Ecto neural progenitor cell (in vitro differentiated cells): ENCODE data around the gene APBB2.

Experiments used
- DNase-seq: peaks from one replicate; pipeline ENCODE4 v3.0.0-alpha.2; 2018; ENCODE audit warnings: low spot score

The APBB2 gene

DNA sequence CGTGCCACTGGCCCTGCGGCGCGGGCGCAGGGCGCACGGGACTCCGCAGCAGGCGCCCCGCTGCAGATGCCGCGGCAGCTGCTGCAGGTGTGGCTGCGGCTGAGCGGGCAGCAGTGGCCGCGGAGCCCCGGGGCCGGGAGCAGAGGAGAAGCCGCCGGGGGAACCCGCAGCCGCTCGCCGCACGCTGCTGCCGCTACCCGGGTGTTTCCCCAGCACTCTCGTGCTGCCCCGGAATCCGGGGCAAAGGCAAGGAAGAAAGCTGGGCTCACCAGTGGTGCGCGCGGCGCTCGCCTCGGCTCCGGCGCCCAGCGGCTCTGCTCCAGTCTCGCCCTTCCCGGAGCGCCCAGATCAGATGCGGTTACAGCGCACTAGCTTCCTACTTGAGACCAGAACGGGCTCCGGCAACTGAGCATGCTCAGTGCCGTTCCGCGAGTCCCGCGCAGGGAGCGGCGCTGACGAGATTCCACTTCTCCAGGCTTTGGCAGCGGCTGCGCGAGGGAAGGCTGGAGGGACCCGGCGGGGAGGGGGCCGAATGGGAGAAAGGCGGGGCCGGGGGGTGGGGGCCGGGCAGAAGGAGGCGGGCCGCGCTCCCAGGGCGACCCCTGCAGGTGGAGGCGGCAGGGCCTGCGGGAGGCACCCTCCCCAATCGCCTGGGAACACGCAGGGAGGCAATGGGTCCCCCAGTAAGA, at the start of gene APBB2:
Gene APBB2 (minus strand): TSS at position 407 of the 689 bp plus-strand sequence. CDS start 181,288 bp downstream, outside the sequence.
- DNase-seq, result peak; percentile 97

DNA sequence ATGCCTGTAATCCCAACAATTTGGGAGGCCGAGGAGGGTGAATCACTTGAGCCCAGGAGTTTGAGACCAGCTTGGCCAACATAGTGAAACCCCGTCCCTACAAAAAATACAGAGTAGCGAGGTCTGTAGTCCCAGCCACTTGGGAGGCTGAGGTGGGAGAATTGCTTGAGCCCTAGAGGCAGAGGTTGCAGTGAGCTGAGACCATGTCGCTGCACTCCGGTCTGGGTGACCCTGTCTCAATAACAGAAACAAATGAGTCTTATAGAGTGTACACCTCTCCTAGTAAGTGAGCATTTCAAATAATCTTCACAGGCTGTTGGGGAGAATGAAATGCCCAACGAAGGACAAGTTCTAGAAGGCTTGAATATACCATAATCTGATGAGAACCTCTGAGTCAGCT, 47.9 kb upstream of the APBB2 start:
- no peak for DNase-seq

DNA sequence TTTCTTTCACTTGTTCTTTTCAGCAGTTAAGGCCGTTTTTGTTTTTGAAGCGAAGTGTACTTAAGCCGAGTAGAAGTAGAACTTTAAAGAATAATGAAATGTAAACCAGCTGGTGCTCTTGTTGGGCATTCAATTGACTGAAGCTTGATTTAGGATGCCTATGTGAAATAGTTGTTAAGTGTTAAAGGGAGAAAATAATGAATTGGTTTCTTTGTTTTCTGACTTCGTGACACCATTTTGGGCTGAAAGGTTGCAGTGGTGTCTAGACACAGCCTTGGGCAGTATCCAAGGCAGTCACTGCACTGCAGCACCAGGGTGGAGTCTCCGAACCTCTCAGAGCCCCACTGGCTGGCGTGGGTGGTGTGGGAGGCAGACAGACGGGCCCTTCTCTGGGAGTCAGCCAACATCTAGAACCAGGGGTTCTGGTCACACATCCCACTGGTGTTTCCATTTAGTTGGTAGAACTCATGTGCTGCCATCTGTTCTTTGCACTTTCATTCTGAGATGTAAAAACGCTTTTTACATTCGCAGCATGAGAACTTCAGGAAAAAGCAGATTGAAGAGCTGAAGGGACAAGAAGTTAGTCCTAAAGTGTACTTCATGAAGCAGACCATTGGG, 45.9 kb upstream of the APBB2 start:
- DNase-seq, result no peak

GRCh38 chr4:41258783-41259182, 44.4 kb upstream of the APBB2 start:
- DNase-seq, result no peak

- no peak for DNase-seq
Observed at GRCh38 chr4:41257906-41258305, 43.6 kb upstream of the APBB2 start.

GRCh38 chr4:41257257-41257901, 43.0 kb upstream of the APBB2 start:
- DNase-seq, result peak; percentile 77

DNA sequence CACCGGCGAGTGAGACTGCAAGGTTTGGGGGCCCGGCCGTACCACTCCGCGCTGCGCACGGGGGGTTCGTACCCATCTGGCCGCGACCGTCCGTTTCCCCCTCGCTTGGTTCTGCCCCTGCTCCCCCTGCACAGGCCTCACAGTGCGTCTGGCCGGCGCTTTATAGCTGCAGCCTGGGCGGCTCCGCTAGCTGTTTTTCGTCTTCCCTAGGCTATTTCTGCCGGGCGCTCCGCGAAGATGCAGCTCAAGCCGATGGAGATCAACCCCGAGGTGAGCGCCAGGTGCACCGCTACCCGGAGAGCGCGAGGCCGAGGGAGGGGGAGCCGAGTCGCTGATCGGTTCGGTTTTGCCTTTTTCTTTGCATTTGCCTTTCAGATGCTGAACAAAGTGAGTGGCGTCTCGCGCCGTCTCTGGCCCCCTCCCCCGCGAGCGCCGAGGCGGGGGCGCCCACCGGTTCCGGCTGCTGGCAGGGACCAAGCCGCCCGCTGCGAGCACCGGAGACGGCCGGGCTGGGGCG, 42.5 kb upstream of the APBB2 start, which contains the start of gene UCHL1:
Gene UCHL1 (plus strand): TSS at position 189 of the 517 bp plus-strand sequence. CDS start 49 bp downstream, at position 238.
- peak; percentile 94 for DNase-seq

GRCh38 chr4:41256131-41256739, 41.9 kb upstream of the APBB2 start:
- DNase-seq, result peak; percentile 48

GRCh38 chr4:41245983-41246382, 31.6 kb upstream of the APBB2 start:
- no peak for DNase-seq

DNA sequence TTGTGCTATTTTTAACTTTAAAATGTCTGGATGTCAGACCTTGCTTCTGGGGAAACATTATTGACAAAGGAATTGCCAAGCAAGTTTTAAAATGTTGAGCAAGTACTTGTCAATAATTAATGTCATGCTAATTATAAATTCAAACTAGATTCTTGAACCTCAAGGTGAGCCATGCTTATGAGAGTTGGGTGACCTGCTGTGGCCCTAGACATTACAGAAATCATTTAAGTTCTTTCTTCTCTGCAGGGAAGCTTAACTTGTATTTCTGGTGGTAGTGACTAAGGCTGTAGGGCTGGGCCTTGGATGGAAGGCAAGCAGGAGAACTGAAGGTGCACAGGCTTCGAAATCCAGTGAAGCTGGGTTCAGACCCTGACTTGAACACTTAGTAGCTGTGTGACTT, 27.6 kb upstream of the APBB2 start:
- DNase-seq, result no peak

GRCh38 chr4:41236508-41236907, 22.2 kb upstream of the APBB2 start:
- DNase-seq, result no peak

- no peak for DNase-seq
Observed at GRCh38 chr4:41236032-41236431, 21.7 kb upstream of the APBB2 start.

GRCh38 chr4:41232856-41233255, 18.5 kb upstream of the APBB2 start:
- DNase-seq, result no peak

GRCh38 chr4:41232406-41232805, 18.1 kb upstream of the APBB2 start:
- DNase-seq, result no peak

DNA sequence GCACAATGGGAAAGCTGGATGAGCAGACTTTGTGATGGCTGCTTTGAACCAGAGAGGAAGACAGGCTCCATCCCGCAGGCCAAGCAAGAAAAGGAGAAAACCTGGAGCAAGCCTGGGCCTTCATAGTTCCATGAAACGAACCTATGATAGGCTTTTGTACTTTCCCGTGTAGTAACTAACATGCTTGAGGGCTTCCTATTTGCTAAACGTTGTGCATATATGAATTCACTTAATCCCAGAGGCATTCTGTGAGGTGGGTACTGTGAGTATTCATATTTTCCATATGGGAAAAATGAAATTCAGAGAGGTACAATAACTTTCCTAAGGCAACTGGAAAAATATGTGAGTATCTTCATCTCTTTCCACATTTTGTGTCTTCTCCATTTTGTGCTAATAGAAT, 13.6 kb upstream of the APBB2 start:
- DNase-seq, result no peak

DNA sequence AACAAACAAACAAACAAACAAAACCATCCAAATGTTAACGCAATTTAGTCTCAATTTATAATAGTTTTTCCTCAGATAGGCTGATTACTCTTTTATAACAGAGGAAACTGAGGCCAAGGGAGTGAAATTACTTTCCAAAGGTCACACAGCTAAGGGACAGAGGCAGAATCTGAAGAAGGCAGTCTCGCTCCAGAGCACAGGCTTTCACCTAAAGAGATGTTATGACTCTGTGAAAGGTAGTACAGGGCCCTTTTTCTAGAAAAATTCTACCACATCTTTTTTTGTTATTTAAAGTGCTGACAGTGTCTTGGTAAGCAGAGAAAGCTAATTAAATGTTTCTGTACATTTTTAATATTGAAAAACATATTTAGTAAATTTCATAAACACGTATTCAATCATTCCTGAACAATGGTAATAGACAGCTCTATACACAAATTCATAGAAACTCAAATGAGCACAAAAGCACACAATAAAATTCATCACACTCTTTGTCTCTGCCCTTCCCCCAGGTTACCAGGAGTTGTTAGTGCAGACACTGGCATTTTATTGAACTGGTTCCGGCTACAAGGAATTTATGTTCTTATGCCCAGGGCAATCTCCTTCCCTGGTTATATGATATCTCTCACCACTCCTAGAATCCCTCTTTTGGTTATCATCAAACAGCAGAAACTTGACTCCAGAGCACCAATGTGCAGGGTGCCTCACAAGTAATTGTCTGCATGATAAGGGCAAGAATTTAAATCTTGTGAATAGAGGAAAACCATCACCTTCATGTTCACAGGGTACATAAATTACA, 7.7 kb upstream of the APBB2 start:
- no peak for DNase-seq

- no peak for DNase-seq
Observed at GRCh38 chr4:41219421-41219950, 5.1 kb upstream of the APBB2 start.

DNA sequence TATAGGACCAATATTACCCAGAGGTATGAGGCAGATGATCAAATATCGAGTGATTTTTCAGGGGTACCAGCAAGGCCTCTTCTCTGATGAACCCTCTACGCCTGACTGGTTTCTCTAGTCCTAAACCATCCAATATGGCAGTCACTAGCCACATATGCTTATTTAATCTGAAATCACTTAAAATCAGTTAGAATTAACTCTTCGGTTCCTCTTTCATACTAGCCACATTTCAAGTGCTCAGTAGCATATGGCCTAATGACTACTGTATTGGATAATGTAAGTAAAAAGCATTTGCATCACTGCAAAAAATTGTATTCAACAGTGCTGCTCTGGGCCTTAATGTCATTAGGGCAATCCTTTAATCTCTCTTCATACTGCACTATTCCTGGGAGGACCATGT, 4.4 kb upstream of the APBB2 start:
- no peak for DNase-seq

- no peak for DNase-seq
Observed at GRCh38 chr4:41217374-41217773, 3.0 kb upstream of the APBB2 start.

GRCh38 chr4:41217020-41217333, 2.6 kb upstream of the APBB2 start:
- DNase-seq, result no peak

DNA sequence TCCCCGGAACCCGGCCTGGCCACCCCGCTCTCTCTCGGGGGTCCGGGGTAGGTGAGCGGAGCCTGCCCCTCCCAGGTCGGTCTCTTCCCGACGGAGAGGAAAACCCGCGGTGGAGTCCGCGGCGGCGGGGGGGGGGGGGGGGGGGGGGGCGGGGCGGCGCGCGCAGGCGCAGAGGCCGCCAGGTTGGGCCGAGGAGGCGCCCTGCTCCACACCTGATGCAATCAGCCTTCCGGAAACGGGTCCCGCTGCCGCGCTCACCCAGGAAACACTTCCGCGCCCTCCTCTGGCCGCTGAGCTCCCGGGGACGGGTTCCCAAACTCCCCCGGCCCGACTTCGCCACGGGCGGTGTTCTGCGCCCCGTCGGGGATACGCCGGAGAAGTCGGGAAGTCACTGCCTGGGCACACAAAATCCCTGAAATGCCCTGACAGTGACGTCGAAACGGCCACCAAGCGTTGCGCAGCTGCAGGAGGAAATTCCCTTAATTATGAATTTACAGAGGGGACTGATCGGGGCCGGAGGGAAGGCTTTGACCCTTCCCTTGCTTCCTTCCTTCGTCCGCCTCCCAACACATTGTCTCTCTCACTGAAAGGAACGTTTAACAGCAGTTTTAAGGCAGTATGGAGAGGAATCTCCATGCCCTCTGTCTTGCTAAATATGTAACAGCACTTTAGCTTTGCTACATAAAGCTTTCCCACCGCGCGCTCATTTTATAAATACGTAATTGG, 2.1 kb upstream of the APBB2 start:
- DNase-seq, result peak; percentile 92
